HG03439 (cell line): ENCODE data around the gene NIPAL1.

Experiments
- ATAC-seq: cut with Tn5 transposase; IDR thresholded peaks from one replicate; pipeline ENCODE4 v1.9.1; 2021; ENCODE audit warnings: mild to moderate bottlenecking, moderate library complexity; ENCODE audit not compliant: unreplicated experiment

NIPAL1 gene

GRCh38 chr4:48024522-48024921 is 8.0 kb downstream of the NIPAL1 start:
- ATAC-seq, result no peak

DNA sequence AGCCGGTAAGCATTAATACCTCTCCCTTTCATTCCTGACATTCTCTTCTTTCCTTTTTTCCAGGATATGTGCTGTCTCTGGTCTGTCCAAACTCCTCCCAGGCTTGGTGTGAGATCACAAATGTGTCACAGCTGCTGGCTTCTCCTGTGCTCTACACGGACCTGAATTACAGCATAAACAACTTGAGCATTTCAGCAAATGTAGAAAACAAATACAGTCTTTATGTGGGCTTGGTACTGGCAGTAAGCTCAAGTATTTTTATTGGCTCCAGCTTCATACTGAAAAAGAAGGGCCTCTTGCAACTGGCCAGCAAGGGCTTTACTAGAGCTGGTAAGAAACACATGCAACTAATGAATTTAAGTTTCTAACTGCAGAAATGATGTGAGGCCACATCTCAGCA is 8.4 kb downstream of the NIPAL1 start:
- ATAC-seq, result no peak

GRCh38 chr4:48027653-48028052 is 11.1 kb downstream of the NIPAL1 start:
- peak; percentile 82 for ATAC-seq

DNA sequence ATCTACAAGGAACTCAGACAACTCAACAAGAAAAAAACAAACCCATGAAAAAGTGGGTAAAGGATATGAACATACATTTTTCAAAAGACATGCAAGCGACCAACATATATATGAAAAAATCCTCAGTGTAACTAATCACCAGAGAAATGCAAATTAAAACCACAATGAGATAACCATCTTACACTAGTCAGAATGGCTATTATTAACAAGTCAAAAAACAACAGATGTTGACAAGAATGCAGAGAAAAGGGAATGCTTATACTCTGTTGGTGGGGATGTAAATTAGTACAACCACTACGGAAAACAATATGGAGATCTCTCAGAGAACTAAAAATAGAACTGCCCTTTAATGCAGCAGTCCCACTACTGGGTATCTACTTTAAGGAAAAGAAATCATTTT is 12.1 kb downstream of the NIPAL1 start:
- peak; percentile 63 for ATAC-seq

DNA sequence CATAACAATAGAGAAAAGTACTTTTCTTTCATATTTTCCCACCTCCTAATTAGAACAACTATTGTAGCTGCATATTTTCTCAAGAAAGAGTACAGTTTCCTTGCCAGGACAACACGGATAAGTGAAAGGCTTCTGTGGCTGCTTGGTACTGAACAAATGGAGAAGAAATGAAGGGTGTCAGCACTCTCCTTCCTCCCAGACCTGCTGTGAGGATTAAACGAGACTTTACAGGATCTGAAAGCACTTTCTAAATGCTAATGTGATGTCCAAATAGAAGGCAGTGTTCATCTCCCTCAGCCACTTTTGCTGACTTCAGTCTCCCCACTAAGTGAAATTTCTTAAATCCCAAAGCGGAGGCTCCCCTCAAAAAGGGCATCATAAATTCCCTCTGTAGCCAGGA is 13.9 kb downstream of the NIPAL1 start:
- no peak for ATAC-seq

DNA sequence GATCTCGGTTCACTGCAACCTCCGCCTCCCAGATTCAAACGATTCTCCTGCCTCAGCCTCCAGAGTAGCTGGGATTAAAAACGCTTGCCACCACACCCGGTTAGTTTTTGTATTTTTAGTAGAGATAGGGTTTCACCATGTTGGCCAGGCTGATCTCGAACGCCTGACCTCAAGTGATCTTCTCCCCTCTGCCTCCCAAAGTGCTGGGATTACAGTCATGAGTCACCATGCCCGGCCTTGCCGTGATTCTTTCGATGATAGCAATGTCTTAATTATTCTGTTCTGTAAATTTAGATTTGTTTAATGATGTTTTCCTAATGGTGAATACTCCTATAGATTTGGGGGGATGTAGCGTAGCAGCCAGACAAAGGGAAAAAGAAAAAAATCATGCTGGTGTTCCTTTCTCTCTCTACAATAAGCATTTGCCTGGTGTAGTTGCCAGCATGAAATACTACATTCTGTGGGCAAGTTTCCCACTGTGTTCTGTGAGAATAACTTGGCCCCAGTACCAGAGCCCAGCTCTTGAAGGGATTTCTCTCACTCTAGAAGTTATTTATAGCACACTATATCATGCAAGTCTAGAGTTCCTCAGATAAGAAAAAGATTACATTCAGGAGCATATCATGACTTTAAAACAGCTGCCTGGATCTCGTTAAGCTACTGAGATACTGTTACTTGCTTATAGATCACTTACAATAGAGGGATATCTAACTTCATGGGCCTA is 15.4 kb downstream of the NIPAL1 start:
- no peak for ATAC-seq

DNA sequence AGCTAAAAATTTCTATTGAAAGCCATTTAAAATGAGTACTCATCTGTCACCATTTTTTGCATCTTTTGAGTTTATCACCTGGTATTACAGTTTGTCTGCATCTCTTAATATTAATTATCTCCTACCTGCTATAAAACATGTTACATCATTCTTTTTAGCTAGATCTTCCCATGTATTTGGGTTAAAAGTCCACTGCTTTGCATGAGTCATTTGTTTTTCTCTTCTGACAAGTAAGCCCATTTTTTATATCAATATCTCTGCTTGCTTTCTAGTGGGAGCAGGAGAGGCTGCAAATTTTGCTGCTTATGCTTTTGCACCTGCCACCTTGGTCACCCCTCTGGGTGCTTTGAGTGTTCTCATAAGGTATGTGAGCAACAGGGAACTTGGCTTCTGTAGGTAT is 16.1 kb downstream of the NIPAL1 start:
- no peak for ATAC-seq

GRCh38 chr4:48033412-48033811 is 16.8 kb downstream of the NIPAL1 start:
- ATAC-seq, result no peak

DNA sequence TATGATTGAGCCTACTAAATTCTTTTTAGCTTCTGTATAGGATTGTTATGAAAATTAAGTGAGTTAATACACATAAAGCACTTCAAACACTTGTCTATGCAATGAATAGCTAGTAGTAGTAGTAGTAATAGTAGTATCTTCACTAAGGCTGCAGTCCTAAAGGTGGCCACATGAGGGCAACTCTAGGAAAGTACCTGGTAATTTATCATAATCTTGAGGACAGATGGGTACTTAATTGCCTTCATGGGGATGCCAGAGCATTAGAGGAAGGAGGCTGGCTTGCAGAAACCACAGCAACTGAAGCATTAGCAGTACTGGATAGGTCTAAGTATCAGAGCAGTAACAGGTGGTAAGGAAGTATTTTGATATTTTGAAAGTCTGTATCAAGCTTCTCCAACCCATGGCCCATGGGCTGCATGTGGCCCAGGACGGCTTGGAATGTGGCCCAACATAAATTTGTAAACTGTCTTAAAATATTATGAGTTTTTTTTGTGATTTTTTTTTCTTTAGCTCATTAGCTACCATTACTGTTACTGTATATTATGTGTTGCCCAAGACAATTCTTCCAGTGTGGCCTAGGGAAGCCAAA is 17.3 kb downstream of the NIPAL1 start:
- peak; percentile 39 for ATAC-seq

DNA sequence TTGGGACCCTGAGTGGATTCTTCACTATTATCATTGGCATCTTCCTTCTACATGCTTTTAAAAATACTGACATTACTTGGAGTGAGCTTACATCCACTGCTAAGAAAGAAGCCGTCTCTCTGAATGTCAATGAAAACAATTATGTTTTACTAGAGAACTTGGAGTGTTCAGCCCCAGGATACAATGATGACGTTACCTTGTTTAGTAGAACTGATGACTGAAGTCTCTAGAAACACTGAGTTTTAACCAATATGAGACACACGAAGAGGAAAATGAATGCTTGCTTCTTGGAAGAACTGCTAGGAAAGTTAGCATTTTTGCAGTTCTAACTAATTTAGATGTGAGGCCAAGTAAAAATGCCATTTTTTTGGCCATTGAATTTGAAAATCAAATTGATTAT is 19.4 kb downstream of the NIPAL1 start:
- ATAC-seq, result no peak

DNA sequence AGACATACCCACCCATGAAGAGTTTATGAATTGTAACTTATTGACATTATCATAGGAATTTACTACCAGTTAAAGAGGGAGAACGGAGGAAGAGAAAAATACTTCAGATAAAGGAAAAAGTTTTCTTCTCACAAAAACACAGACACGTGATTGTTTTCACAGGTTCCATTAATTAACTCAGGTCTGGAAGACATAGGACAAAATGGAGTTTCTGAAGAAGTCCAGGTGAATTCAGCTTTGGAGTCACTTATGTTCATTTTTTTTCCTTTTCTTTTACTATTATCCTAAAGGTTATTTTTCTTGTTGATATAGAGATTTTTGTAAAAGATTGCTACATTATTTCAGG is 20.5 kb downstream of the NIPAL1 start:
- ATAC-seq, result no peak

DNA sequence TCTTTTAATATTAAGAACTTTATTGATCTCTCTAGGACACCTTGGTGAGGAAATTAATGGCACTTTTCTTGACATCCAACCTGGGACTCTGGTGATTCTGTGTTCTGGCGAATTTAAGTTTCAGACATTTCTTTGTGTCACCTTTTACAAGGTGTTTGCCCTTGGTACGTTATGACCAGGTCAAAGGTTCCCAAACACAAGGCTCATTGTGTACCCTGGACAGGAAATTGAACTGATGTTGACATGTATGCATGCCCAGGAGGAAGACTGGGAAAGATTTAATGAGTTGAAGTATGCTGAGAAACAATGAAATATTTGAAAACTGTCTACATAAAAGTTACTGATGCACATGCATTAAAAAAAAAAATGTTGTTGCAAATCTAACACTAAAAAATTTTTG is 22.1 kb downstream of the NIPAL1 start:
- no peak for ATAC-seq

GRCh38 chr4:48039561-48039960 is 23.0 kb downstream of the NIPAL1 start:
- ATAC-seq, result no peak

- no peak for ATAC-seq
Observed at GRCh38 chr4:48041535-48042137, 25.1 kb downstream of the NIPAL1 start.

DNA sequence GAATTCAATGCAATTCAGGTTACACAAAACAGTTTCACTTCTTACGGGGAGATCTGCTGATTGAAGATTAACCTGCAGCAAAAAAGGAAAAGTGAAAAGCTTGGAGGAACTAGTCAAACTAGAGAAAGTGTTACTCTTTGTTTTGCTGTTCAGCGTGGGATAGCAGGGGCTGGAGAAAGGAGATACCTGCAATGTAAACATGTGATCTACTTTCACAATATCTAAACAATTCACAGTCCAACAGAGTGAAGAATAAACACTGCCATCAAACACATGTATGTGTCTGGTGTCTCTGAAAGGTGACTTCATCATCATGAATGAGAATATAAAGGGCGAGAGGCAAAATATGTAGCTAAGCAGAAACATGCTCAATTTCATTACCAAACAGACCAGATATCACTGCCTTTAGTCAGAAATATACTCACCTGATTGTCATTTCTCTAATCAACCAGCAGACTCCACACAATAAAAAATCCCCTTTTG is 26.4 kb downstream of the NIPAL1 start:
- ATAC-seq, result no peak

DNA sequence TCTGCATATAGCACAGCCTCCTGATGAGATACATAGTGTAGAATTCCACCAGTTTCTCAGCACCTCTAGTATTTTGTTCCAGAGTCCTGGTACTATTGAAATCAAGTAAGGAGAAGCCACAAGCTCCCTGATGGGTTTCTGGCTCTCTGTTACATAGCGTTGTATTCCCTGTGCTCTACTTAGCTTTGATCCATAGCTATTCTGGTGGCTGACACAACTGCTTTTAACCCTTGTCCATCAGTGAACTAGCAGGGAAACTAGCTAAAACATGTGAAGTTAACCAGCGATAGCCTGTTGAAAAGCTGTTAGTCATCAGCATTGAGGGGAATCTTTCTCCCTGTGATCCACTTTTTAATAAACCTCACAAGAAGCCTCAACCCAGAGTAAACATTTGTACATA is 26.9 kb downstream of the NIPAL1 start:
- ATAC-seq, result no peak

DNA sequence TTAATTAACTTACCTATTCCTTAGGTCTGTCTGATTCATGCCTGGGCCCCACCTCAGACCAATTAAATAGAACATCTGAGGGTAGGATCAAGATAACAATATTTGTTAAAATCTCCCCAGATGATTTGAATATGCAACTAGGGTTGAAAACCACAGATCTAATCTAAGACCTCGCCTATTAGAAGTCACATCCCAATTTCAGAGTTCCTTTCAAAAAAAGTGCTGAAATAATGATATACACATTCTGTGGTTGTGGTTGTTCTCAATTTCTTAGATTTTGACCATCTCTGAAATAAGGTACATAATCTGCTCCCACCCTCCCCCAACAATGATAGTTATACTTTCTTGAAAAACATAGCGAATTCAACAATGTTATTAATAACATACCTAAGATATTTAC is 27.7 kb downstream of the NIPAL1 start:
- ATAC-seq, result no peak

DNA sequence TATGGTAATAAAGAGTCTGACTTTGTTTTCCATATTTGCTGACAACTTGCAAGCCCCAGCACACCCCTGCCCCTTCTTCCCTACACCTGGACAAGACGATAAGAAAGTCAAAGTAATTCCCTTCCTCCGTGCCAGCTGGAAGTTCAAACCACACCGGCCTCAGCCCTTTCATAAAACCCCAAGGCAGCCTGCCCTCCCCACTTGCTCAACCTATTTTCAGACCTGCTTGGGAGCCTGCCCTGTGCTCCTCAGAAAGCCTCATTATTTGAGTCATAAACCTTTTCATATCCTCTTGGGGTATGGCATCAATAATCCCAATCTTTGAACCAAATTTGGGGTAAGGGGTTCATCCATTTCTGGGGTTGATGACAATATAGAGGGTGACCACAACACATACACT is 29.5 kb downstream of the NIPAL1 start:
- ATAC-seq, result no peak

- peak; percentile 97 for ATAC-seq
Observed at GRCh38 chr4:48047421-48047844, 30.9 kb downstream of the NIPAL1 start.

GRCh38 chr4:48047896-48048295 is 31.3 kb downstream of the NIPAL1 start:
- ATAC-seq, result peak; percentile 24

DNA sequence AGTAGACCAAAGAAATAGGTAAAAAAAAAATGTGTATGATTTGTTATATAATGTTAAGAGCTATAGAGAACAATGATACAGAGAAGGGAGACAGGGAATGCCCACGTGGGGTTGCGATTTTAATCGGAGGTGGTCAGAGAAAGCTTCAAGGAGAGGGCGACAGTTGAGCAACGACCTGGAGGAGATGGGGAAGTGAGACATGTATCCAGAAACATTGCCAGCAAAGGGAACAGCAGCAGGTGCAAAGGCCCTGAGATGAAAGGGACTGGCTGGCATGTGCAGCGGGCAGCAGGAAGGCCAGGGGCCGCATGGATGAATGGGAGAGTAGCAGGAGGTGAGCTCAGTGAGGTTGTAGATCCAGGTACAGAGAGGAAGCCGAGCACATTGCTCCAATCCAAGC is 32.9 kb downstream of the NIPAL1 start:
- no peak for ATAC-seq

DNA sequence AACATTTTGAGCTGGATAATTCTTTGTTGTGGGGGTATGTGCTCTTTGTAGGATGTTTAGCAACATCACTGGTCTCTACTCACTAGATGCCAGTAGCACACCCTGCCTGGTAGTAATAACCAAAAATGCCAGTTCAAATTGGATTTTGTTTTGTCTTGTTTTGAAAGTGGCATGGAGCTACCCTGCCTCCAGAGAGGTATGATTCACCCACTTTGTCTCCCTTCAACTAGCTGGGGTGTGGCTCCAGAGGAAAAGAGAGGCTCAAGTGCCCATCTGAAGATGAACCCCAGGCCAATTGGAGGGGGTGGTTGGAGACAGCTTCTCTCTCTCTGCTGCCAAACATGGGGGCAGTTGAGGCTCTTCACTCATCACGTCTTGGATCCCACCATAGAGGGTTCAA is 34.5 kb downstream of the NIPAL1 start:
- ATAC-seq, result no peak
